ENCODE measurements around the gene UBAC1. TPM values are rescaled to one million over a fixed set of nuclear protein-coding genes. Genes with fewer than 3 reads are reported as not detected.
"Not testable (repeated sequence)": the region's sequence is repeated elsewhere in the genome, so short reads cannot be mapped to it uniquely, and the experiment has no call there.

The UBAC1 gene
- total RNA-seq, 1 donor = 19.3 TPM

GRCh38 chr9:135961811-135962695 lies 880 bp upstream of the UBAC1 start:
- H3K27me3 ChIP-seq (ENCODE audit: insufficient read depth, low read length) = no peaks in the 10 kb centered on the region
- no peak overlapping the region for H3K4me3 ChIP-seq (ENCODE audit: low read length)
- peaks cover 42% of the 10 kb centered on the region for H3K4me1 ChIP-seq (ENCODE audit: insufficient read depth, low read length)
- H3K9me3 ChIP-seq (ENCODE audit: low read depth, low read length) = no peaks in the 10 kb centered on the region

- Histone ChIP-seq H3K4me1 (ENCODE audit: insufficient read depth, low read length) (peaks cover 41% of the 10 kb centered on the region), H3K27me3 (ENCODE audit: insufficient read depth, low read length) (no peaks in the 10 kb centered on the region), H3K4me3 (ENCODE audit: low read length) (peak overlapping the region; percentile 65), H3K9me3 (ENCODE audit: low read depth, low read length) (no peaks in the 10 kb centered on the region)
These were observed 529 bp downstream of the UBAC1 start for GRCh38 chr9:135960411-135961276.

GRCh38 chr9:135959814-135960213 lies 1.4 kb downstream of the UBAC1 start:
- Histone ChIP-seq H3K4me3 (ENCODE audit: low read length) (peak overlapping the region; percentile 65), H3K9me3 (ENCODE audit: low read depth, low read length) (no peaks in the 10 kb centered on the region), H3K4me1 (ENCODE audit: insufficient read depth, low read length) (peaks cover 41% of the 10 kb centered on the region), H3K27me3 (ENCODE audit: insufficient read depth, low read length) (no peaks in the 10 kb centered on the region)

- no peaks in the 10 kb centered on the region for H3K27me3 ChIP-seq (ENCODE audit: insufficient read depth, low read length)
- no peak overlapping the region for H3K4me3 ChIP-seq (ENCODE audit: low read length)
- H3K9me3 ChIP-seq (ENCODE audit: low read depth, low read length) = no peaks in the 10 kb centered on the region
- peaks cover 41% of the 10 kb centered on the region for H3K4me1 ChIP-seq (ENCODE audit: insufficient read depth, low read length)
These were observed 2.7 kb downstream of the UBAC1 start for GRCh38 chr9:135958485-135958884.

GRCh38 chr9:135957431-135957830 lies 3.7 kb downstream of the UBAC1 start:
- peaks cover 38% of the 10 kb centered on the region for H3K4me1 ChIP-seq (ENCODE audit: insufficient read depth, low read length)
- no peak overlapping the region for H3K4me3 ChIP-seq (ENCODE audit: low read length)

GRCh38 chr9:135956802-135957174 lies 4.4 kb downstream of the UBAC1 start:
- H3K9me3 ChIP-seq (ENCODE audit: low read depth, low read length) = no peaks in the 10 kb centered on the region
- H3K4me1 ChIP-seq (ENCODE audit: insufficient read depth, low read length) = peaks cover 31% of the 10 kb centered on the region
- no peak overlapping the region for H3K4me3 ChIP-seq (ENCODE audit: low read length)
- H3K27me3 ChIP-seq (ENCODE audit: insufficient read depth, low read length) = no peaks in the 10 kb centered on the region

More at GRCh38 chr9:135957431-135957830, 3.7 kb downstream of the UBAC1 start:
- no peaks in the 10 kb centered on the region for H3K9me3 ChIP-seq (ENCODE audit: low read depth, low read length)
- H3K27me3 ChIP-seq (ENCODE audit: insufficient read depth, low read length) = no peaks in the 10 kb centered on the region

- H3K4me3 ChIP-seq (ENCODE audit: low read length) = no peak overlapping the region
- no peaks in the 10 kb centered on the region for H3K9me3 ChIP-seq (ENCODE audit: low read depth, low read length)
- no peaks in the 10 kb centered on the region for H3K27me3 ChIP-seq (ENCODE audit: insufficient read depth, low read length)
- peaks cover 26% of the 10 kb centered on the region for H3K4me1 ChIP-seq (ENCODE audit: insufficient read depth, low read length)
These were observed 5.0 kb downstream of the UBAC1 start for GRCh38 chr9:135955934-135956801.

- Histone ChIP-seq H3K27me3 (ENCODE audit: insufficient read depth, low read length) (no peaks in the 10 kb centered on the region), H3K4me1 (ENCODE audit: insufficient read depth, low read length) (no peaks in the 10 kb centered on the region), H3K9me3 (ENCODE audit: low read depth, low read length) (no peaks in the 10 kb centered on the region), H3K4me3 (ENCODE audit: low read length) (no peak overlapping the region)
These were observed 8.4 kb downstream of the UBAC1 start for GRCh38 chr9:135952664-135953206.

GRCh38 chr9:135951889-135952663 lies 9.1 kb downstream of the UBAC1 start:
- Histone ChIP-seq H3K9me3 (ENCODE audit: low read depth, low read length) (no peaks in the 10 kb centered on the region), H3K4me3 (ENCODE audit: low read length) (no peak overlapping the region), H3K4me1 (ENCODE audit: insufficient read depth, low read length) (no peaks in the 10 kb centered on the region), H3K27me3 (ENCODE audit: insufficient read depth, low read length) (no peaks in the 10 kb centered on the region)

- not testable (repeated sequence) for H3K27me3 ChIP-seq (ENCODE audit: insufficient read depth, low read length); H3K9me3 ChIP-seq (ENCODE audit: low read depth, low read length); H3K4me1 ChIP-seq (ENCODE audit: insufficient read depth, low read length); H3K4me3 ChIP-seq (ENCODE audit: low read length)
These were observed 9.9 kb downstream of the UBAC1 start for GRCh38 chr9:135951310-135951709.

- H3K27me3 ChIP-seq (ENCODE audit: insufficient read depth, low read length); H3K4me1 ChIP-seq (ENCODE audit: insufficient read depth, low read length); H3K9me3 ChIP-seq (ENCODE audit: low read depth, low read length); H3K4me3 ChIP-seq (ENCODE audit: low read length): not testable (repeated sequence)
These were observed 10.3 kb downstream of the UBAC1 start for GRCh38 chr9:135950841-135951240.

- Histone ChIP-seq H3K9me3 (ENCODE audit: low read depth, low read length) (no peaks in the 10 kb centered on the region), H3K27me3 (ENCODE audit: insufficient read depth, low read length) (no peaks in the 10 kb centered on the region), H3K4me3 (ENCODE audit: low read length) (no peak overlapping the region), H3K4me1 (ENCODE audit: insufficient read depth, low read length) (no peaks in the 10 kb centered on the region)
These were observed 11.0 kb downstream of the UBAC1 start for GRCh38 chr9:135950135-135950682.

GRCh38 chr9:135949501-135950134 lies 11.6 kb downstream of the UBAC1 start:
- H3K4me3 ChIP-seq (ENCODE audit: low read length) = no peak overlapping the region
- no peaks in the 10 kb centered on the region for H3K4me1 ChIP-seq (ENCODE audit: insufficient read depth, low read length)
- H3K27me3 ChIP-seq (ENCODE audit: insufficient read depth, low read length) = no peaks in the 10 kb centered on the region
- no peaks in the 10 kb centered on the region for H3K9me3 ChIP-seq (ENCODE audit: low read depth, low read length)
